22Rv1 (cell line): ENCODE data around the gene FASLG.

Experiments used
- CTCF ChIP-seq: fragments of 450-650 bp; IDR thresholded peaks from 2 replicates; pipeline ENCODE4 v1.5.1; 2017; ENCODE audit warnings: mild to moderate bottlenecking
- ZFX ChIP-seq: fragments of 450-650 bp; IDR thresholded peaks from 2 replicates; pipeline ENCODE4 v1.6.1; 2017; ENCODE audit warnings: antibody characterized with exemption, borderline replicate concordance

- no peak for TF ChIP-seq CTCF
- TF ChIP-seq ZFX = no peak
Observed at GRCh38 chr1:172640111-172640510, 18.8 kb upstream of the FASLG start.
